OCI-LY3 (cell line): ENCODE results near the gene AKAP9.
"Not testable (repeated sequence)": the region's sequence is repeated elsewhere in the genome, so short reads cannot be mapped to it uniquely, and the experiment has no call there.

Source experiments
- H2AFZ ChIP-seq: fragments of 200-600, 300-600 bp; shearing (Covaris generic); 2 replicates; pipeline ENCODE4 v1.6.0; 2014; ENCODE audit warnings: antibody characterized with exemption, low read depth, low read length
- H3K27ac ChIP-seq: fragments of 200-600, 300-600 bp; sonication (generic); 2 replicates; pipeline ENCODE4 v1.5.1; 2014; ENCODE audit warnings: mild to moderate bottlenecking, low read length, moderate library complexity, mixed read lengths
- H3K27me3 ChIP-seq: fragments of 200-600, 300-600 bp; sonication (generic); 2 replicates; pipeline ENCODE4 v1.6.1; 2014; ENCODE audit warnings: low read depth, low read length, mixed read lengths
- H3K36me3 ChIP-seq: fragments of 200-600, 300-600 bp; sonication (generic); replicated peaks from 2 replicates; pipeline ENCODE3; 2014; ENCODE audit warnings: low read depth, low read length, mixed read lengths
- H3K4me1 ChIP-seq: fragments of 300-600, 200-600 bp; sonication (generic); 2 replicates; pipeline ENCODE4 v1.6.1; 2014; ENCODE audit warnings: low read length, mixed read lengths
- H3K4me2 ChIP-seq: fragments of 200-600, 300-600 bp; sonication (generic); 2 replicates; pipeline ENCODE4 v1.6.1; 2014; ENCODE audit warnings: low read length, mixed read lengths
- H3K4me3 ChIP-seq: fragments of 300-600, 200-600 bp; sonication (generic); 2 replicates; pipeline ENCODE4 v1.5.1; 2014; ENCODE audit warnings: antibody characterized with exemption, mild to moderate bottlenecking, low read length, moderate library complexity
- H3K79me2 ChIP-seq: fragments of 300-600, 200-600 bp; shearing (Covaris generic); 2 replicates; pipeline ENCODE4 v1.6.1; 2014; ENCODE audit warnings: mild to moderate bottlenecking, low read length, mixed read lengths
- H3K9ac ChIP-seq: fragments of 300-600, 200-600 bp; shearing (Covaris generic); 2 replicates; pipeline ENCODE4 v1.6.0; 2014; ENCODE audit warnings: mild to moderate bottlenecking, low read length, moderate library complexity
- H3K9me3 ChIP-seq: fragments of 200-600, 300-600 bp; shearing (Covaris generic); 2 replicates; pipeline ENCODE4 v1.6.1; 2014; ENCODE audit warnings: low read length, mixed read lengths; ENCODE audit not compliant: insufficient read depth
- H4K20me1 ChIP-seq: fragments of 200-600, 300-600 bp; sonication (generic); 2 replicates; pipeline ENCODE4 v1.6.1; 2016; ENCODE audit warnings: low read length, mixed read lengths; ENCODE audit not compliant: insufficient read depth
- CTCF ChIP-seq: fragments of 200-600, 300-600 bp; sonication (generic); IDR thresholded peaks from 2 replicates; pipeline ENCODE4 v1.5.1; 2014; ENCODE audit warnings: antibody characterized with exemption, low read length, low read depth
- EZH2phosphoT487 ChIP-seq: fragments of 200-600 bp; shearing (Covaris generic); IDR thresholded peaks from 2 replicates; pipeline ENCODE4 v1.6.1; 2018; ENCODE audit warnings: antibody characterized with exemption, mixed run types, low read depth

AKAP9 gene

GRCh38 chr7:91940572-91941341, at the start of gene AKAP9:
TSS of gene AKAP9 (plus strand) at chr7:91940862. CDS start at chr7:91941100, 238 bp downstream.
- Histone ChIP-seq H2AFZ (peak within 1 kb of the TSS; percentile 95), H3K27me3 (no peaks in the 10 kb centered on the region), H3K9me3 (no peaks in the 10 kb centered on the region), H3K4me1 (peaks cover 17% of the 10 kb centered on the region), H3K36me3 (no peaks in the 10 kb centered on the region), H3K9ac (peak within 1 kb of the TSS; percentile 91), H3K4me3 (peak within 1 kb of the TSS; percentile 81), H3K79me2 (peaks cover 34% of the 10 kb centered on the region), H3K4me2 (peak within 1 kb of the TSS; percentile 89), H3K27ac (peak within 1 kb of the TSS; percentile 48), H4K20me1 (no peaks in the 10 kb centered on the region)
- TF ChIP-seq CTCF (no peak), EZH2phosphoT487 (no peak)

- Histone ChIP-seq H3K79me2 (no peaks in the 10 kb centered on the region), H3K36me3 (no peaks in the 10 kb centered on the region), H3K9ac (no peak overlapping the region), H3K4me1 (no peaks in the 10 kb centered on the region), H4K20me1 (no peaks in the 10 kb centered on the region), H3K9me3 (peaks cover 3% of the 10 kb centered on the region; the same call in 1 of the 2 replicates), H3K27ac (no peak overlapping the region), H3K4me2 (no peak overlapping the region), H2AFZ (no peak overlapping the region), H3K27me3 (no peaks in the 10 kb centered on the region), H3K4me3 (no peak overlapping the region)
- no peak for TF ChIP-seq EZH2phosphoT487
- TF ChIP-seq CTCF, result no peak
Measured at GRCh38 chr7:91892099-91892705, 48.5 kb upstream of the AKAP9 start.

GRCh38 chr7:91892821-91893340, 47.8 kb upstream of the AKAP9 start:
- Histone ChIP-seq H3K4me3 (no peak overlapping the region), H3K4me1 (no peaks in the 10 kb centered on the region), H3K9ac (no peak overlapping the region), H3K36me3 (no peaks in the 10 kb centered on the region), H4K20me1 (no peaks in the 10 kb centered on the region), H3K27me3 (no peaks in the 10 kb centered on the region), H3K4me2 (no peak overlapping the region), H3K79me2 (no peaks in the 10 kb centered on the region), H2AFZ (no peak overlapping the region), H3K27ac (no peak overlapping the region), H3K9me3 (peaks cover 3% of the 10 kb centered on the region; the same call in 1 of the 2 replicates)
- no peak for TF ChIP-seq EZH2phosphoT487
- no peak for TF ChIP-seq CTCF

GRCh38 chr7:91893699-91894098, 47.0 kb upstream of the AKAP9 start:
- H3K9me3 ChIP-seq, H3K9ac ChIP-seq, H4K20me1 ChIP-seq, H3K4me1 ChIP-seq, H3K36me3 ChIP-seq, H3K79me2 ChIP-seq, H3K4me3 ChIP-seq, H3K4me2 ChIP-seq, H3K27ac ChIP-seq, H3K27me3 ChIP-seq, H2AFZ ChIP-seq: not testable (repeated sequence)
